K562 (cell line): ENCODE data around the gene ZFYVE28. TPM values are rescaled to one million over a fixed set of nuclear protein-coding genes. Genes with fewer than 3 reads are reported as not detected.
A peak's percentile ranks its signal among the peaks of the same experiment; 100 is the strongest.

Experiments used
- ATAC-seq: fragments of 200-7000 bp; cut with Tn5 transposase; 3 replicates; pipeline ENCODE4 v1.9.1; 2020; ENCODE audit warnings: moderate library complexity
- BruUV-seq: library from RNA; stranded (reverse); fragments of 400-500 nt; replicated peaks from 2 replicates; lab custom pipeline; 2021; lab: Mats Ljungman, UMichigan
- CTCF ChIA-PET: fragments of 300-600 bp; formaldehyde crosslinking; extraction: SDS; loops from one replicate; lab custom pipeline; 2021; ENCODE audit warnings: low intra/inter-chr PET ratio; lab: Yijun Ruan, JAX
- POLR2A ChIA-PET: fragments of 300-600, 350-650 bp; sonication (Branson Sonifier 250); formaldehyde crosslinking; extraction: SDS; loops from one replicate; lab custom pipeline; 2021; ENCODE audit warnings: antibody characterized with exemption, inconsistent platforms; lab: Yijun Ruan, JAX
- DNase-seq, 4 experiments: peaks; one replicate each; pipeline versions ENCODE4 v3.0.0 to v3.0.0-alpha.2; 2011 to 2018; ENCODE audit warnings: low spot score in 3 of 4, mixed read lengths in 3 of 4; ENCODE audit errors: extremely low read depth in 1 of 4
- FAIRE-seq: peaks from 2 replicates; lab custom pipeline; 2011; peaks lifted over from hg19 to GRCh38; lab: Jason Lieb, UNC
- H2AFZ ChIP-seq: 2 replicates; pipeline ENCODE4 v1.6.0; 2011; ENCODE audit warnings: low read depth, low read length, control low read depth, inconsistent platforms
- H3K27ac ChIP-seq: fragments of 200-600 bp; 3 replicates; pipeline ENCODE4 v1.8.0; 2011; ENCODE audit warnings: low read depth, mild to moderate bottlenecking, control low read depth, inconsistent platforms, low read length, moderate library complexity, mixed read lengths; ENCODE audit errors: extremely low read depth
- H3K27me3 ChIP-seq, 2 experiments: fragments of 300-600 bp in 1 of 2; 2 replicates in 1 of 2; 3 replicates in 1 of 2; pipeline versions ENCODE4 v1.6.0 to v1.8.0; 2011; ENCODE audit warnings: inconsistent platforms in 2 of 2, low read length in 2 of 2, mild to moderate bottlenecking in 1 of 2, mixed read lengths in 1 of 2, moderate library complexity in 1 of 2; ENCODE audit not compliant: control insufficient read depth in 2 of 2, insufficient read depth in 2 of 2
- H3K36me3 ChIP-seq: fragments of 300-600 bp; 3 replicates; pipeline ENCODE4 v1.8.0; 2011; ENCODE audit warnings: mild to moderate bottlenecking, low read length, inconsistent platforms; ENCODE audit not compliant: control insufficient read depth, insufficient read depth
- H3K4me1 ChIP-seq, 2 experiments: fragments of 200-600 bp in 1 of 2; replicated peaks in 1 of 2; 2 replicates in 1 of 2; 3 replicates in 1 of 2; pipeline versions ENCODE4 v1.5.1 to v1.8.0; 2011; ENCODE audit warnings: inconsistent platforms in 2 of 2, low read length in 2 of 2, mild to moderate bottlenecking in 1 of 2, mixed read lengths in 1 of 2, moderate library complexity in 1 of 2; ENCODE audit not compliant: control insufficient read depth in 2 of 2, insufficient read depth in 2 of 2
- H3K4me2 ChIP-seq: 2 replicates; pipeline ENCODE4 v1.6.1; 2011; ENCODE audit warnings: low read length, control low read depth, inconsistent platforms, mixed read lengths; ENCODE audit not compliant: insufficient read depth
- H3K4me3 ChIP-seq: fragments of 200-600 bp; sonication (generic), shearing (Covaris generic); 2 replicates; pipeline ENCODE4 v1.5.1; 2016; ENCODE audit warnings: control low read depth, inconsistent platforms
- H3K79me2 ChIP-seq: fragments of 200-600 bp; 3 replicates; pipeline ENCODE4 v1.8.0; 2011; ENCODE audit warnings: low read length, inconsistent platforms; ENCODE audit not compliant: control insufficient read depth, insufficient read depth
- H3K9ac ChIP-seq, 2 experiments: 2 replicates each; pipeline versions ENCODE4 v1.6.0 to v1.6.1; 2011; ENCODE audit warnings: low read depth in 2 of 2, low read length in 2 of 2, control low read depth in 1 of 2, inconsistent platforms in 1 of 2, mild to moderate bottlenecking in 1 of 2, mixed read lengths in 1 of 2; ENCODE audit not compliant: insufficient read depth in 1 of 2
- H3K9me1 ChIP-seq: one replicate; pipeline ENCODE4 v1.6.0; 2011; ENCODE audit warnings: inconsistent platforms, mild to moderate bottlenecking, low read length, moderate library complexity; ENCODE audit not compliant: control insufficient read depth, insufficient read depth
- H3K9me3 ChIP-seq: replicated peaks from 2 replicates; pipeline ENCODE4 v1.5.1; 2011; ENCODE audit warnings: low read depth, low read length, inconsistent platforms; ENCODE audit not compliant: control insufficient read depth, insufficient read depth
- H4K20me1 ChIP-seq: replicated peaks from 2 replicates; pipeline ENCODE4 v1.6.1; 2011; ENCODE audit warnings: low read length, inconsistent platforms, mixed read lengths; ENCODE audit not compliant: control insufficient read depth, insufficient read depth
- BHLHE40 ChIP-seq: IDR thresholded peaks from 2 replicates; pipeline ENCODE4 v1.6.1; 2011; ENCODE audit warnings: low read length, improper control_type of control experiment
- HMG20B ChIP-seq: fragments of 250-450 bp; sonication (Bioruptor Pico); IDR thresholded peaks from 2 replicates; pipeline ENCODE4 v1.5.0; 2021; ENCODE audit warnings: mild to moderate bottlenecking
- KLF16 ChIP-seq: IDR thresholded peaks from 2 replicates; pipeline ENCODE4 v1.6.1; 2016; ENCODE audit warnings: antibody characterized with exemption
- NCOR1 ChIP-seq: fragments of 450-650 bp; IDR thresholded peaks from 2 replicates; pipeline ENCODE4 v1.6.1; 2016; ENCODE audit warnings: mild to moderate bottlenecking, moderate library complexity
- SMARCA4 ChIP-seq: fragments of 450-650 bp; IDR thresholded peaks from 2 replicates; pipeline ENCODE4 v1.6.1; 2016
- SRSF7 ChIP-seq: fragments of 200-400 bp; formaldehyde crosslinking; optimal IDR thresholded peaks from 2 replicates; pipeline ENCODE3; 2017; ENCODE audit warnings: mild to moderate bottlenecking, low read depth, low read length
- ZBTB5 ChIP-seq: fragments of 450-650 bp; IDR thresholded peaks from 2 replicates; pipeline ENCODE4 v1.6.1; 2017; ENCODE audit warnings: antibody characterized with exemption
- ZNF184 ChIP-seq: sonication (generic); formaldehyde crosslinking; IDR thresholded peaks from 2 replicates; pipeline ENCODE4 v1.5.0; 2020; ENCODE audit warnings: missing genetic modification reagents
- WGBS: fragments of 100-300 bp; shearing (Covaris generic); methylation state at CpG from one replicate; pipeline ENCODE4 v1.1.6; 2016; ENCODE audit warnings: low coverage, mixed read lengths; ENCODE audit not compliant: insufficient coverage; ENCODE audit errors: missing lambda C conversion rate; 5-methylcytosine and 5-hydroxymethylcytosine counted together
- in situ Hi-C: fragments of 300-500 bp; cut with MboI; formaldehyde crosslinking; loops from 4 replicates; pipeline ENCODE4 v1.15.0; 2018; ENCODE audit warnings: inconsistent platforms, mixed read lengths
- intact Hi-C: fragments of 100-400 bp; cut with micrococcal nuclease; formaldehyde crosslinking; loops from 2 replicates; pipeline ENCODE4 v1.14.2; 2022
- polyA plus RNA-seq, 8 experiments: library from polyadenylated mRNA; depleted of rRNA in 4 of 8; stranded (reverse) in 5 of 8; unstranded in 3 of 8; fragments of >200 nt; fragmentation: Nextera tagmentation in 2 of 8; fragmentation: Illumina TruSeq in 1 of 8; extraction: Ambion mirVana in 2 of 8; extraction: Trizol in 1 of 8; gene quantifications; 2 replicates each; pipeline versions ENCODE4 v1.2.1 to v1.2.3, GENCODE V29; 2011 to 2014; ENCODE audit warnings: inconsistent platforms in 1 of 8, missing spikeins in 1 of 8
- total RNA-seq, 7 experiments: library from RNA; depleted of rRNA in 6 of 7; stranded (reverse); fragments of >200 nt in 6 of 7; fragmentation: Illumina TruSeq in 2 of 7; extraction: Trizol in 2 of 7; gene quantifications; 2 replicates each; pipeline versions ENCODE4 v1.2.1 to v1.2.3, GENCODE V29; 2011 to 2021; ENCODE audit warnings: low replicate concordance in 1 of 7
- TF ChIP-seq, protein P1 (sequence below): sonication (generic); formaldehyde crosslinking; IDR thresholded peaks from 2 replicates; pipeline ENCODE4 v1.8.0; 2023; ENCODE audit warnings: mild to moderate bottlenecking, missing genetic modification reagents
- TF ChIP-seq, protein P2 (sequence below): fragments of 250-450 bp; sonication (Bioruptor Pico); IDR thresholded peaks from 2 replicates; pipeline ENCODE4 v1.6.1; 2021; ENCODE audit warnings: mild to moderate bottlenecking

The ZFYVE28 gene
- total and polyA plus RNA-seq, 9 of the 15 experiments (the other 6 are each of a cell fraction or from before 2014, with no cell fraction given) = 1.3 to 24.8 (median 8.9) TPM

GRCh38 chr4:2252530-2253091 is 165.8 kb downstream of the ZFYVE28 start:
- Histone ChIP-seq H3K27me3 (no peaks in the 10 kb centered on the region), H3K36me3 (no peaks in the 10 kb centered on the region), H3K27ac (no peak overlapping the region), H3K4me1 (peaks cover 0 to 73% of the 10 kb centered on the region in 2 experiments; a peak in 2 of 5 replicates), H2AFZ (no peak overlapping the region), H4K20me1 (no peaks in the 10 kb centered on the region; the same call in 1 of the 2 replicates), H3K4me2 (no peak overlapping the region), H3K9me3 (no peaks in the 10 kb centered on the region), H3K79me2 (no peaks in the 10 kb centered on the region), H3K4me3 (no peak overlapping the region), H3K9ac (peak overlapping the region in 1 of 2 experiments; percentile 71; a peak in 1 of 4 replicates), H3K9me1 (no peaks in the 10 kb centered on the region)
- in situ Hi-C loops = no loop called here
- POLR2A ChIA-PET = interaction anchor here (0.6 kb wide), 1 partner anchor 11 kb away, joined by 5 read pairs; the partner anchor contains the start of genes HAUS3 and POLN
- TF ChIP-seq, protein P1, sequence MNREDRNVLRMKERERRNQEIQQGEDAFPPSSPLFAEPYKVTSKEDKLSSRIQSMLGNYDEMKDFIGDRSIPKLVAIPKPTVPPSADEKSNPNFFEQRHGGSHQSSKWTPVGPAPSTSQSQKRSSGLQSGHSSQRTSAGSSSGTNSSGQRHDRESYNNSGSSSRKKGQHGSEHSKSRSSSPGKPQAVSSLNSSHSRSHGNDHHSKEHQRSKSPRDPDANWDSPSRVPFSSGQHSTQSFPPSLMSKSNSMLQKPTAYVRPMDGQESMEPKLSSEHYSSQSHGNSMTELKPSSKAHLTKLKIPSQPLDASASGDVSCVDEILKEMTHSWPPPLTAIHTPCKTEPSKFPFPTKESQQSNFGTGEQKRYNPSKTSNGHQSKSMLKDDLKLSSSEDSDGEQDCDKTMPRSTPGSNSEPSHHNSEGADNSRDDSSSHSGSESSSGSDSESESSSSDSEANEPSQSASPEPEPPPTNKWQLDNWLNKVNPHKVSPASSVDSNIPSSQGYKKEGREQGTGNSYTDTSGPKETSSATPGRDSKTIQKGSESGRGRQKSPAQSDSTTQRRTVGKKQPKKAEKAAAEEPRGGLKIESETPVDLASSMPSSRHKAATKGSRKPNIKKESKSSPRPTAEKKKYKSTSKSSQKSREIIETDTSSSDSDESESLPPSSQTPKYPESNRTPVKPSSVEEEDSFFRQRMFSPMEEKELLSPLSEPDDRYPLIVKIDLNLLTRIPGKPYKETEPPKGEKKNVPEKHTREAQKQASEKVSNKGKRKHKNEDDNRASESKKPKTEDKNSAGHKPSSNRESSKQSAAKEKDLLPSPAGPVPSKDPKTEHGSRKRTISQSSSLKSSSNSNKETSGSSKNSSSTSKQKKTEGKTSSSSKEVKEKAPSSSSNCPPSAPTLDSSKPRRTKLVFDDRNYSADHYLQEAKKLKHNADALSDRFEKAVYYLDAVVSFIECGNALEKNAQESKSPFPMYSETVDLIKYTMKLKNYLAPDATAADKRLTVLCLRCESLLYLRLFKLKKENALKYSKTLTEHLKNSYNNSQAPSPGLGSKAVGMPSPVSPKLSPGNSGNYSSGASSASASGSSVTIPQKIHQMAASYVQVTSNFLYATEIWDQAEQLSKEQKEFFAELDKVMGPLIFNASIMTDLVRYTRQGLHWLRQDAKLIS = no peak
- TF ChIP-seq HMG20B (CRISPR knock-in tag) (no peak), NCOR1 (no peak), ZNF184 (CRISPR knock-in tag) (no peak), KLF16 (no peak), ZBTB5 (no peak), SMARCA4 (no peak), SRSF7 (no peak), BHLHE40 (no peak)
- TF ChIP-seq, protein P2, sequence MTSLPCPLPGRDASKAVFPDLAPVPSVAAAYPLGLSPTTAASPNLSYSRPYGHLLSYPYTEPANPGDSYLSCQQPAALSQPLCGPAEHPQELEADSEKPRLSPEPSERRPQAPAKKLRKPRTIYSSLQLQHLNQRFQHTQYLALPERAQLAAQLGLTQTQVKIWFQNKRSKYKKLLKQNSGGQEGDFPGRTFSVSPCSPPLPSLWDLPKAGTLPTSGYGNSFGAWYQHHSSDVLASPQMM (CRISPR knock-in tag) = no peak
- WGBS = 48% methylated on average over 6 of the region's 12 CpGs
- ATAC-seq (no peak), FAIRE-seq (no peak), DNase-seq (no peak)
- CTCF ChIA-PET = no interaction called here
- no TSS peak for BruUV-seq
- intact Hi-C loops = no loop called here
